IgD-negative memory B cell (primary cell): ENCODE data around the gene IRGQ. TPM values are rescaled to one million over a fixed set of nuclear protein-coding genes. Genes with fewer than 3 reads are reported as not detected.
A peak's percentile ranks its signal among the peaks of the same experiment; 100 is the strongest.
"Not testable (repeated sequence)": the region's sequence is repeated elsewhere in the genome, so short reads cannot be mapped to it uniquely, and the experiment has no call there.

ENCODE experiments used
- H3K27ac Mint-ChIP-seq, 3 donors: one replicate each; pipeline ENCODE4 v1.8.0; 2020 to 2022; ENCODE audit warnings: mild to moderate bottlenecking in 3 of 3, mixed read lengths in 3 of 3, moderate library complexity in 1 of 3
- H3K27me3 Mint-ChIP-seq: one replicate; pipeline ENCODE4 v1.8.0; 2021; ENCODE audit warnings: mixed read lengths
- H3K36me3 Mint-ChIP-seq: one replicate; pipeline ENCODE4 v1.8.0; 2020; ENCODE audit warnings: mild to moderate bottlenecking, mixed read lengths
- H3K4me1 Mint-ChIP-seq, 3 donors: one replicate each; pipeline ENCODE4 v1.8.0; 2020 to 2022; ENCODE audit warnings: mixed read lengths in 3 of 3, mild to moderate bottlenecking in 1 of 3
- H3K4me3 Mint-ChIP-seq, 4 donors: one replicate each; pipeline ENCODE4 v1.8.0; 2020 to 2022; ENCODE audit warnings: mild to moderate bottlenecking in 4 of 4, mixed read lengths in 4 of 4, moderate library complexity in 3 of 4
- H3K9me3 Mint-ChIP-seq, 3 donors: one replicate each; pipeline ENCODE4 v1.8.0; 2020 to 2021; ENCODE audit warnings: mixed read lengths in 3 of 3, mild to moderate bottlenecking in 1 of 3
- polyA plus RNA-seq: library from polyadenylated mRNA; unstranded; fragments of 300-500 nt; fragmentation: Illumina TruSeq; gene quantifications from one replicate; pipeline ENCODE4 v1.2.3, GENCODE V29; 2021

The IRGQ gene
- polyA plus RNA-seq, 1 donor from 2014 or later, result 1.0 TPM

DNA sequence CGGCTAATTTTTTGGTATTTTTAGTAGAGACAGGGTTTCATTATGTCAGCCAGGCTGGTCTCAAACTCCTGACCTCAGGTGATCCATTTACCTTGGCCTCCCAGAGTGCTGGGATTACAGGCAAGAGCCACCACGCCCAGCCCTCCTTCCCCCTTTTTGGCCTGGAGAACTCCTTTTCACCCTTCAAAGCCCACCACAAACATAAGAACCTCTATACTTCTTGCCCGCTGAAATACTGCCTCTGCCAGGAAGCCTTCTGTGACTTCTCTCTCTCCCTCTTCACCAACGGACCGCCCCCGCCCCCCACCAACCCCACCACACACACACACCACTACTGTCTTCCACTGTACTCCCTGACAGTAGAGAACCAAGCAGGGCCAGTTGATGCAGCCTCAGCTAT lies 21.0 kb upstream of the IRGQ start:
- H3K4me1 Mint-ChIP-seq, result peaks cover 7 to 20% (median 11%) of the 10 kb centered on the region in 3 donors
- H3K9me3 Mint-ChIP-seq, result no peaks in the 10 kb centered on the region
- H3K27me3 Mint-ChIP-seq, result no peaks in the 10 kb centered on the region
- H3K36me3 Mint-ChIP-seq, result peaks cover 6% of the 10 kb centered on the region
- H3K4me3 Mint-ChIP-seq, result peak overlapping the region in 2 of 4 donors; percentile 22 to 61
- H3K27ac Mint-ChIP-seq, result peak overlapping the region in 1 of 3 donors; percentile 28

DNA sequence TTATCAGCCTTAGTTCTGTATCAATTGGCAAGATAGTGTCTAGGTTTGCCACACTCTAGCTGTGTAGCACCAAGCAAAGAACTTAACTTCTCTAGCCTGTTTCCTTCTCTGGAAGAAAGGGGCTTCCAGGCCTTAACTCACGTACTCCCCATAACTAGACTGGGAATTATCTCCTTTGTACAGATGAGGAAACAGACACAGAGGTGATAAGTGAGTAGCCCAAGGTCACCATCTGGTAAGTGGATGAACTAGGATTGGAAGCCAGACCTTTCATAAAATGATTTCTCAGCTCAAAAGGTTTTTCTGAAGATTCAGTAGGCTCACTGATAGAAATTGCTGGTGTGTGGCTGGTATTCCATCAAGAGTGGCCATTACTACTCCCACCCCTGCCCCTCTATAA lies 20.4 kb upstream of the IRGQ start:
- Mint-ChIP-seq H3K9me3 (no peaks in the 10 kb centered on the region), H3K4me1 (peaks cover 6 to 22% (median 7%) of the 10 kb centered on the region in 3 donors), H3K27me3 (no peaks in the 10 kb centered on the region), H3K36me3 (peaks cover 6% of the 10 kb centered on the region), H3K4me3 (peak overlapping the region in 1 of 4 donors; percentile 20), H3K27ac (no peak overlapping the region)

DNA sequence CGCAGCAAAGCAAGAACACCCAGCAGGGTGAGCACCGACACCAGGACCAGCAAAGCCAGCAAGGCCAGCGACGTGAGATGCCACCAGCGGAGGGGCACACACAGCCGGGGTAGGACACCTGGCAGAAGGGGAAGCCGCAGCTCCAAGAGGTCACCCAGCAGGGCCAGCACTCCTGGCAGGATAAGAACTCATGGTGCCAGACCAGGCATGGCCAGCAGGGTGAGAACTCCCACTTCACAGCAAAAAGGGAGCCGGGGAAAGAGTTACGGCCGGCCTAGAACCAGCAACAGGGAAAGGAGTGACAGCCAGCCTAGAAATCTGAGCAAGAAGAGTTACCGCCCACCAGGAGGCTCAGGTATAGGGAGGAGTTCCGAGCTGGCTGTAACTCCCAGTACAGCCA lies 16.4 kb upstream of the IRGQ start:
- Mint-ChIP-seq H3K36me3 (peaks cover 8% of the 10 kb centered on the region), H3K9me3 (no peaks in the 10 kb centered on the region), H3K4me3 (peak overlapping the region in 1 of 4 donors; percentile 26), H3K27me3 (no peaks in the 10 kb centered on the region), H3K4me1 (peaks cover 0 to 9% (median 0%) of the 10 kb centered on the region in 3 donors), H3K27ac (no peak overlapping the region)

DNA sequence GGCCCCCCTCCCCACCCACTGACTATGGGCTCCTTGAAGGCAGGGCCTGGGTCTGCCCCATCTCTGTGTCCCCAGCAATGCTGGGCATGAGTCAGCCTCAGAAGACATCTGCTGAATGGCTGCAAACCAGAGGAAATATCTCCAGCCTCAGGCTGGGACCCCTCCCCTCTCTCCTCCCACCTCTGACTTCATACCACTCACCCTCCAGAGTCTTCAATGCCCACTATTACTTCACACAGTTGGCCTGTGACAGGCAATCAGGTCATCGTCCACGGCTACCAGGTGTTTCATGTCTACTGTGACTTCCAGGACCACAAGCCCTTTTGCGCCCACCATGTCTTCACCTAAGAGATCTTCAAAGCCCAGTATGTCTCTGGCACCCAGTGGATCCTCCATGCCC lies 15.9 kb upstream of the IRGQ start, which contains the start of gene SRRM5:
Gene SRRM5, plus strand, starts transcription at position 301 of the 400 bp plus-strand sequence. Its CDS starts 34 bp downstream, at position 335.
- no peaks in the 10 kb centered on the region for H3K9me3 Mint-ChIP-seq
- peaks cover 8% of the 10 kb centered on the region for H3K36me3 Mint-ChIP-seq
- H3K4me3 Mint-ChIP-seq, result peak within 1 kb of the TSS in 1 of 4 donors; percentile 26
- peak within 1 kb of the TSS in 2 of 3 donors; percentile 62 to 76 for H3K27ac Mint-ChIP-seq
- no peaks in the 10 kb centered on the region for H3K27me3 Mint-ChIP-seq
- H3K4me1 Mint-ChIP-seq, result peaks cover 0 to 8% (median 4%) of the 10 kb centered on the region in 3 donors

DNA sequence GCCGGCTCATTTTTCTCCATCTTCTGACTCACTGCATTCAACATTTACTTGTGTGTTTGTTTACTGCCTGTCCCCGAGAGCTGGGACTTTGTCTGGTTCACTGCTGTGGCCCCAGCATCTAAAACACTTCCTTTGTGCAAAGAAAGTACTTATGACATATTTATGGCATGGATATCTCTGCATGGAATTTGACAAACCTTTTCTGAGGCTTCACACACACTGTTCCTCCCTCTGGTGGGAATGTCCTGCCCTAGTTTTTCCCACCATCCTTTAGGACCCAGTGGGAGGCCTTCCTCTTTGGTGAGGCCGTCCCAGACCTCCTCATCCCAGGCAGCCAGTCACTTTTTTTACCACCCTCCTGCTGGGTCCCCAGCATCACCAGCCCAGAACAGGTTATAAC lies 14.6 kb upstream of the IRGQ start:
- no peaks in the 10 kb centered on the region for H3K27me3 Mint-ChIP-seq
- H3K27ac Mint-ChIP-seq, result peak overlapping the region in 1 of 3 donors; percentile 76
- H3K9me3 Mint-ChIP-seq, result no peaks in the 10 kb centered on the region
- H3K4me3 Mint-ChIP-seq, result no peak overlapping the region
- H3K36me3 Mint-ChIP-seq, result peaks cover 8% of the 10 kb centered on the region
- peaks cover 0 to 9% (median 7%) of the 10 kb centered on the region in 3 donors for H3K4me1 Mint-ChIP-seq

DNA sequence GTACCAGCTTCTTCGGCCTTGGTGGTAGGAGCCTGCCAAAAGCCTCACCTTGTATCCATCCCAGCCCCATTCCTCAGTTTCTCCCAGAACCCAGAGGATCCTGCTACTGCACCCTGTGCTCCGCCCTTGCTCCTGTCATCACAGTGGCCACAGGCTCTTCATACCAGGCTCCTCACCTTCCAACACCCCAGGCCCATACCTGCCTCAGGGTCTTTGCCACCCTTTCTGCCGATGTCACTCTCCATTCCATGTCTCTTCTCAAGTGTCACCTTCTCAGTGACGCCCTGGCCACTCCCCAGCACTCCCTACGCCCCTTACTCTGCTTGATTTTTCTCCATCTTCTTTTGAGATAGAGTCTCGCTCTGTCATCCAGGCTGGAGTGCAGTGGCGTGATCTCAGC lies 13.9 kb upstream of the IRGQ start:
- Mint-ChIP-seq H3K27ac (peak overlapping the region in 1 of 3 donors; percentile 76), H3K4me3 (no peak overlapping the region), H3K27me3 (no peaks in the 10 kb centered on the region), H3K9me3 (no peaks in the 10 kb centered on the region), H3K4me1 (peaks cover 2 to 13% (median 10%) of the 10 kb centered on the region in 3 donors), H3K36me3 (peaks cover 8% of the 10 kb centered on the region)

DNA sequence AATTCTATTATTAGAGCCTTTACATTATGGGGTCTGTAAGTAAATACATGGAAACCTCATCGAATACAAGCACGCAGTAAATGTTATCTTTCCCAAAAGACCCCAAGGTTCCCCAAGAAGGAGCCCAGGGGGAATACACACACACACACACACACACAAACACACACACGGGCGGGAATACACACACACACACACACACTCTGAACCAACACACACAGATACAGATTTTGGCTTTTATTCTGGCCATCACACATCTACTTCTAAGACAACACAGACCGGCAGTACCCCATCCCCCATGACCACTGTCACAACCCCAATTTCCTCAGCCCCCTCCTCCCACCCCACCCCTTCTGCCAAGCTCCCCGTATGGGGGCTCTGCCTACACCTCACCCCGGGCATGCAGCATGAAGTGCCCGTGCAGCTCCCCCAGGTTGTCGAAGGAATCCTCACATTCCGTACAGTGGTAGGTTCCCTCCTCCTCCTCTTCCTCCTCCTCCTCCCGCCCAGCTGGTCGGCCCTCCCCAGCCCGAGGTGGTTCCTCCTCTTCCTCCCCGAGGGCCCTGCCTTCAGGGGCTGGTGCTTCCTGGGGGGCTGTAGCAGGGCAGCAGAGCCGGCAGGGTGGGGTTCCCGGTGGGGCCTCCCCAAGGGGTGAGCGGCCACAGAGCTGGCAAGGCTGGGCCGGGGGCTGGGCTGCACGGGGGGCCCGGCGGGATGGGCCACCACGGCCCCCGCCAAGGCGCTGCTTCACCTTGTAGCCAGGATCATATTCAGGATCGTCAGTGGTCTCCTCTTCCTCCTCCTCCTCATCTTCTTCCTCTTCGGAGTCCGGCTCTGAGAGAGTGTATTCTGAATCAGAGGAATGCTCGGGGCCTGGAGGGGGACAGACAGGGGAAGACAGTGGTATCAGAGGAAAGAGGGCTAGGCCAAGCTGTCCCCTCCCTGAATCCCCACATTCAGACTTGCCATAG lies 11.6 kb upstream of the IRGQ start:
- Mint-ChIP-seq H3K4me1 (peaks cover 9 to 19% (median 18%) of the 10 kb centered on the region in 3 donors), H3K27me3 (no peaks in the 10 kb centered on the region), H3K36me3 (peaks cover 2% of the 10 kb centered on the region), H3K4me3 (peak overlapping the region in 1 of 4 donors; percentile 33), H3K9me3 (no peaks in the 10 kb centered on the region), H3K27ac (peak overlapping the region in 1 of 3 donors; percentile 42)

DNA sequence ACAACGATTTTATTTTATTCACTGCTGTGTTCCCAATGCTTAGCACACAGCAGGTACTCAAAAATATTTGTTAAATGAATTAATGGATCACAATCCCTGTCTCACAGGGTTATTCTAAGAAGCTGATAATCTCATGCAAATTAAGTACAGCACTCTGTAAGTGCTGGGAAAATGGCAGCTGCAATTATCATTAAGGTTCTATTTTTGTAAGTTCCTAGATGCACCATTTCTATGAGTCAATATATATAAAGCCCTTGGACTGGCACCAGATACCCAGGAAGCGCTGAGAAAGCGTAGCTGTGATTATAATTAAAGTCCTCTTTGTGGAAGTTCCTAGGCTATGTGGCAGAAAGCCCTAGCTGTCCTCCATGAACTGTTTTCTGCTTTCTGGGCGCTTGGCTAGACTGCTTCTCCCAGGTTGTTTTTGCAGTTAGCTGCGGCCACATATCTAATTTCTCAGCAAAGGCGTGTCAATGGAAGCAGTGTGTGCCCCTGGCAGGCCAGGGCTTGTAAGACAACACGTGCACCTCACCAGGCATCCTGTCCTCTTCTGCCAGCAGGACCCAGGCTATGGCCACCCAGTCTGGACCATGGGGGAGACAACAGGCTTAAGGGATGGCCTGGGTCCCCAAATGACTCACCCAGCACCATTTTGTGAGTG lies 10.8 kb upstream of the IRGQ start:
- peaks cover 2% of the 10 kb centered on the region for H3K36me3 Mint-ChIP-seq
- H3K4me3 Mint-ChIP-seq, result no peak overlapping the region
- H3K27ac Mint-ChIP-seq, result no peak overlapping the region
- no peaks in the 10 kb centered on the region for H3K9me3 Mint-ChIP-seq
- no peaks in the 10 kb centered on the region for H3K27me3 Mint-ChIP-seq
- peaks cover 9 to 19% (median 15%) of the 10 kb centered on the region in 3 donors for H3K4me1 Mint-ChIP-seq

DNA sequence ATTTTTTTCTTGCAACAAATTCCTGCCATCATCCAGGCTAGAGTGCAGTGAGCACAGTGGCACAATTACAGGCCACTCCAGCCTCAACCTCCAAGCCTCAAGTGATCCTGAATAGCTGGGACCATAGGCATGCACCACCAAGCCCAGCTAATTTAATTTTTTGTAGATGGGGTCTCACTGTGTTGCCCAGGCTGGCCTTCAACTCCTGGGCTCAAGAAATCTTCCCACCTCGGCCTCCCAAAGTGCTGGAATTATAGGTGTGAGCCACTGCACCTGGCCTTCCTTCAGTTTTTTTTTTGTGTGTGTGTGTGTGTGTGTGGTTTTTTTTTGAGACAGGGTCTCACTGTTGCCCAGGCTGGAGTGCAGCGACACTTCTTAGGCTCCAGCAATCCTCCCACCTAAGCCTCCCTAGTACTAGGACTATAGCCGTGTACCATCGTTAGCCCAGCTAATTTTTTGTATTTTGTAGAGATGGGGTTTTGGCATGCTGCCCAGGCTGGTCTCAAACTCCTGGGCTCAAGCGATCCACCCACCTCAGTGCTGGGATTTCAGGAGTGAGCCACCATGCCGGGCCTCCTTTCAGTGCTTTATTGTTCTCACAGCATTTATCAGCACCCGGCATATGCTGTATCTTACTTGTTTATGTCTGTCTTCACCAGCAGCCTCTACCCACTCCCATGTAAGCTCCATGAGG lies 10.1 kb upstream of the IRGQ start:
- H3K27ac Mint-ChIP-seq, result no peak overlapping the region
- H3K4me1 Mint-ChIP-seq, result peaks cover 9 to 19% (median 17%) of the 10 kb centered on the region in 3 donors

DNA sequence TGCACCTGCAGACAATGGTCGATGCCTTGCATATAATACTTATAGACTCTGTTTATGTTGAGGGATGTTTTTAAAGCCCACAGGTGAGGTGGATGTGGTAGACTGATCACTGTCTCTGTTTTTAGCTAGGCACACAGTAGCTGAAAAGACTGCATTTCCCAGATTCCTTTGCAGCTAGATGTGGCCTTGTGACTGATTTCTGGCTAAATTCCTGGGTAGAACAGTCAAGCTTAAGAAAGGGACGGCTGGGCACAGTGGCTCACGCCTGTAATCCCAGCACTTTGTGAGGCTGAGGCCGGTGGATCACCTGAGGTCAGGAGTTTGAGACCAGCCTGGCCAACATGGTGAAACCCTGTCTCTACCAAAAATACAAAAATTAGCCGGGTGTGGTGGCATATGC lies 4.4 kb upstream of the IRGQ start:
- Mint-ChIP-seq H3K27ac (peak overlapping the region in 2 of 3 donors; percentile 66 to 90), H3K4me3 (peak overlapping the region in 2 of 4 donors; percentile 8 to 59), H3K4me1 (peaks cover 21 to 34% (median 26%) of the 10 kb centered on the region in 3 donors)
- H3K9me3 Mint-ChIP-seq, H3K36me3 Mint-ChIP-seq, H3K27me3 Mint-ChIP-seq: not testable (repeated sequence)

More for the DNA sequence above, 10.1 kb upstream of the IRGQ start:
- no peaks in the 10 kb centered on the region for H3K27me3 Mint-ChIP-seq
- no peaks in the 10 kb centered on the region for H3K9me3 Mint-ChIP-seq
- peaks cover 2% of the 10 kb centered on the region for H3K36me3 Mint-ChIP-seq
- H3K4me3 Mint-ChIP-seq, result no peak overlapping the region

DNA sequence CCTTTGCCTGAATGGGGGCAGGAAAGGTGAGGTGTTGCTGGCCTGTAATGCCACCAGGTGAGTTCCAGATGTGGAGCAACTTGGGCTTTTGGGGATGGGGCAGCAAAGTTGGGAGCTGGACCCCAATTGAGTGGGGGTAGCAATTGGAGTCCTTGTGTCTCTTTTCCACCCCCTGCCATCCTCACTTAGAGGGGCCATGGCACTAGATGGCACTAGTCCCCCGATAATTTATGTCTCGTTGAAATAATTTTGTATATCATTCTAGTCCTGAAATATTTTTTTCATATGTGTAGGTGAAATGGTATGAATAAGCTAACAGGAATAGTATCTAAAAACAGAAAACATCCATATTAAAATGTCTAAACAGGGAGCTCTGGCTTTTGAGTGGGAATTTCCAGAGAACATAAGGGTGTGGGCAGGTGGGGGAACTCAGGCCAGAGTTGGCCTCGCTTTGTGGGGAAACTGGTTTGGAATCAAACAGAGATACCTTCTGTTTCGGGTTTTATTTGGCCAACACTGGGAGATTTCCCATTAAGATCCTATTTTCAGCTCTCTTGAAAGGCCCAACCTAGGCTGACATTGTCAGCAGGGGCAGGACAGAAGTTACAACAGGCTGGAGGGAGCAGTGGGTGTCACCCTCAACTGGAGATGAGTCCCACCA lies 3.8 kb upstream of the IRGQ start:
- Mint-ChIP-seq H3K9me3 (no peaks in the 10 kb centered on the region), H3K4me3 (peak overlapping the region in 2 of 4 donors; percentile 8 to 59), H3K27me3 (no peaks in the 10 kb centered on the region), H3K4me1 (peaks cover 18 to 31% (median 23%) of the 10 kb centered on the region in 3 donors), H3K27ac (peak overlapping the region in 1 of 3 donors; percentile 66), H3K36me3 (no peaks in the 10 kb centered on the region)

DNA sequence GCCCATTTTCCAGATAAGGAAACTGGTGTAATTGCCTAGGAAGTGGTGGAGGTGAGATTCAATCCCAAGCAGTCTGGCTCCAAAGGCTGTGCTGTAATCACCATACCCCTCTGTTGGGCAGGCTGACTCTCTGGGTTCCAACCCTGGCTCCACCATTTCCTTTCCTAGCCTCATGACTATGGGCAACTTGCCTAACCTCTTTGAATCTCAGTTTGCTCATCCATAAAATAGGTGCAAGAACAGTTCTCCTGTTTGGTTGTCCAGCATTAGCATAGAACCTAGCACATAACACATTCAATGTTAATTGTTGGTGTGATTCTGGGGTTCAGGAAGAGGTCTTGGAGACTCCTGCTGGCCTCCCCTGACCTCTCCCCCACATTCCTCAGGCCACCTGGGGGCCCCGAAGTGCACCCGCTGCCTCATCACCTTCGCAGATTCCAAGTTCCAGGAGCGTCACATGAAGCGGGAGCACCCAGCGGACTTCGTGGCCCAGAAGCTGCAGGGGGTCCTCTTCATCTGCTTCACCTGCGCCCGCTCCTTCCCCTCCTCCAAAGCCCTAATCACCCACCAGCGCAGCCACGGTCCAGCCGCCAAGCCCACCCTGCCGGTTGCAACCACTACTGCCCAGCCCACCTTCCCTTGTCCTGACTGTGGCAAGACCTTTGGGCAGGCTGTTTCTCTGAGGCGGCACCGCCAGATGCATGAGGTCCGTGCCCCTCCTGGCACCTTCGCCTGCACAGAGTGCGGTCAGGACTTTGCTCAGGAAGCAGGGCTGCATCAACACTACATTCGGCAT lies 2.7 kb upstream of the IRGQ start:
- H3K36me3 Mint-ChIP-seq, result peaks cover 3% of the 10 kb centered on the region
- no peaks in the 10 kb centered on the region for H3K27me3 Mint-ChIP-seq
- H3K4me1 Mint-ChIP-seq, result peaks cover 15 to 31% (median 21%) of the 10 kb centered on the region in 3 donors
- H3K27ac Mint-ChIP-seq, result peak overlapping the region in 1 of 3 donors; percentile 99
- H3K4me3 Mint-ChIP-seq, result peak overlapping the region in 3 of 4 donors; percentile 33 to 97 (median 81)
- no peaks in the 10 kb centered on the region for H3K9me3 Mint-ChIP-seq

DNA sequence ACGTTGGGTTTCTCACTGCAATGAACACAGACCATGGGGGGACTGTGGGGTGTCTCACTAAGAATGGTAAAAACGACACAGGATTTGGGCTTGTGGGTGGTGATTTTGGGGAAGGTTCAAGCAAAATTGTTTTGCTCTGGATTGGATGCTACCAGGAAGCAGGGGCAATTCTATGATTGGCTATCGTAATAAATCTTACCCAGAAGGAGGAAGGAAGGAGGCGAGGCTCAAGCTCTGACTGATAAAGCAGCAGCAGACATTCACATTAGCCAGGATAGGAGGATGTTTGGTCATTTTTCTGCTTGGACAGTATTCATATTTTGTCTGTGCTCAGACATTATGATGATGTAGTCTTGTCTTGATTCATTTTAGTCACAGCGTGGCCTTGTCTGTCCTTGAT lies 1.9 kb upstream of the IRGQ start:
- H3K27me3 Mint-ChIP-seq, result no peaks in the 10 kb centered on the region
- H3K4me1 Mint-ChIP-seq, result peaks cover 12 to 27% (median 20%) of the 10 kb centered on the region in 3 donors
- H3K36me3 Mint-ChIP-seq, result peaks cover 4% of the 10 kb centered on the region
- peak overlapping the region in 2 of 3 donors; percentile 87 to 99 for H3K27ac Mint-ChIP-seq
- H3K4me3 Mint-ChIP-seq, result peak overlapping the region; percentile 87 to 99 (median 98)
- no peaks in the 10 kb centered on the region for H3K9me3 Mint-ChIP-seq
